HG02870 (cell line): ENCODE results near the gene ARL6IP6.

ENCODE experiments used
- ATAC-seq: cut with Tn5 transposase; IDR thresholded peaks from one replicate; pipeline ENCODE4 v1.9.1; 2021; ENCODE audit warnings: mild to moderate bottlenecking, moderate library complexity; ENCODE audit not compliant: unreplicated experiment

Gene ARL6IP6

GRCh38 chr2:152718076-152718908 lies at the start of gene ARL6IP6:
ARL6IP6 (plus strand) TSS chr2:152718620; CDS start chr2:152718625, 5 bp downstream.
- ATAC-seq: peak; percentile 67

DNA sequence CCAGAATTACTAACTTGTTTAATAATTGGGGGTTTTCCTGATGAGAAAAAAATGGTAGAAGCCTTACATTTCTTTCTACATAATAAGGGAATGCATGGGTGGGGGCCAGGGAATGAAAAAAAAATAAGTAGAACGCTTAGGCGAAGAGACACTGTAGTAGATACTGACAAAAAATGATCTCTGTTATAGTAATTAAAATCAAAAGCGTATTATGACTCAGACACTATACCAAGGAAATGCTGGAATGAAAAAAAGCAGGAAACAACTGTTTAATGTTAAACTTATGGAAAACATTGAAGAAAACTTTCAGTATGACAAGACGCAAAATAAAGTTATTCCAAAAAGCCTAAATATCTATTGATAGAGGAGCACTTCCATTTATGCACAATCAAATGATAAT lies 44.1 kb upstream of the ARL6IP6 start:
- no peak for ATAC-seq

- ATAC-seq: no peak
Measured at GRCh38 chr2:152676461-152676860, 42.0 kb upstream of the ARL6IP6 start.

DNA sequence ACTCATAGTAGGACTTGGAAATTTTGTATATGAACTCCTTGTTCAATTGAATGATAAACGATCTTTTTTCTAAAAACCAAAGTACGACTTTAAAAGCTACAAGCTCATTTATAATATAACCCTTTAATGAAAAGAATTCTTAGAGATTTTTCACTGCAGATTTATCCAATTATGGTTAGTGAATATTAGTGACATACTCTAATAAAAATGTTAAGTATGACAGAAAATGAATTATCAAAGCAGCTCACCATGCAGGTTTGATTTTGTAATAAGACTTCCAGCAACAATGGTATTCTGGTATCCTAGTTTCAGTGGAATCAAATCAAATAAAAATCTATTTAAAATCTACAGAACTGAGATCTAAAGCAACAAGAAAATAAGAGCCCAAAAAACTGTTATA lies 39.6 kb upstream of the ARL6IP6 start:
- no peak for ATAC-seq

GRCh38 chr2:152682663-152683062 lies 35.8 kb upstream of the ARL6IP6 start:
- no peak for ATAC-seq

GRCh38 chr2:152683400-152683799 lies 35.0 kb upstream of the ARL6IP6 start:
- ATAC-seq: no peak

GRCh38 chr2:152686321-152686720 lies 32.1 kb upstream of the ARL6IP6 start:
- no peak for ATAC-seq

GRCh38 chr2:152693033-152693432 lies 25.4 kb upstream of the ARL6IP6 start:
- peak; percentile 98 for ATAC-seq

DNA sequence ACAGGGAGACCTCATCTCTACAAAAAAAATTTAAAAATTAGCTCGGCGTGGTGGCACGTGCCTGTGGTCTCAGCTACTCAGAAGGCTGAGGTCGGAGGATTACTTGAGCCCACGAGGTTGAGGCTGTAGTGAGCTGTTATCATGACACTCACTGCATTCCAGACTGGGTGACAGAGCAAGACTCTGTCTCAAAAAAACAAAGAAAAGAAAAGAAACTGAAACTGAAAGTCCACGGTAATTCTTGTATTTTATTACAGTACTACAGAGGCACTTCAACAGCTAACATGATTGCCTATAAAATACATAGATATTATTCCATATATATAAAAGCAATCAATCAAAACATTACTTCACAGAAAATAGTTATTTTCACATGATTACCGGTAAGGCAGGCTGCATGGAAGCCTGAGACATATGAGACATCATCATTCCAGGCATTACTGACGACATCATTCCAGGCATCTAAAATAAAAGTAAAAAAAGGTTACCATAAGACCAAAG lies 24.2 kb upstream of the ARL6IP6 start:
- peak; percentile 35 for ATAC-seq

DNA sequence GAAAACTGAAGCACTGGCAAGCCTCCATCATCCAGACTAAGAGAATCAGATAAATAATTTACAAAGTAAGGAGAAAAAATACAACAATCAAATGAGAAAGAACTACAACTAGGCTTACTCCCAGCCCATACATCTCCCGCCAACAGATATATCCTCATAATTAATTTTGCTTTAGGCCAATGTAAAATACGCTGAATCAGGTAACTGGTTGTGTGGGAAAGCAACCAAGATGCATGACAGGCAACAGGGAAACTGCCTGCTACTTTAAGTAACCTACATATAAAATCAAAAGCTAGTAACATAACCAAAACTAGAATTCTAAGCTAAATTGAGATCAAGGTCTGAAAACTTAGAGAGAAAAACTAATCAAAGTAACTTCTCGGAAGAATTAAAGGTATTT lies 22.7 kb upstream of the ARL6IP6 start:
- ATAC-seq: no peak

GRCh38 chr2:152696476-152696875 lies 21.9 kb upstream of the ARL6IP6 start:
- ATAC-seq: no peak

GRCh38 chr2:152701198-152701597 lies 17.2 kb upstream of the ARL6IP6 start:
- no peak for ATAC-seq

- ATAC-seq: no peak
Measured at GRCh38 chr2:152706477-152707021, 11.9 kb upstream of the ARL6IP6 start.

GRCh38 chr2:152708742-152709141 lies 9.7 kb upstream of the ARL6IP6 start:
- no peak for ATAC-seq

DNA sequence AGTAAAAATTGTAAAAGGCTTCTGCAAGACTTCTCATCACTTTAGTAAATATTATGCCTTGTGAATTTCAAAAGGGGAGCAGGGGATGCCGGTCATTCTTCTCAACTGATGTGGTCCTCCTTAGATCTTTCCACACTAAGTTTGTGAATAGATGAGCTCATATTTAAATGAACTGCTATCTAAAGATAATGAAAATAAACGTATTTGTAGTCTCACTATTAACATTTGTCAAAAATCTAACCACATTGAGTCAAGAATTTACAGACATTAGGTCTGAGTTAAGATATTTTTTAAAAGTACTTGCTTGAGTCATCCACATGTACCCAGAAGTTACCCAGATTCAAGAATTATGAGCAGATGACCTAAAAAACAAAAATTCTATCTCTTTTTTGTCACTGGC lies 7.7 kb upstream of the ARL6IP6 start:
- ATAC-seq: no peak

- ATAC-seq: no peak
Measured at GRCh38 chr2:152715112-152715511, 3.3 kb upstream of the ARL6IP6 start.

- no peak for ATAC-seq
Measured at GRCh38 chr2:152715854-152716428, 2.5 kb upstream of the ARL6IP6 start.

GRCh38 chr2:152716805-152717227 lies 1.6 kb upstream of the ARL6IP6 start:
- ATAC-seq: no peak

DNA sequence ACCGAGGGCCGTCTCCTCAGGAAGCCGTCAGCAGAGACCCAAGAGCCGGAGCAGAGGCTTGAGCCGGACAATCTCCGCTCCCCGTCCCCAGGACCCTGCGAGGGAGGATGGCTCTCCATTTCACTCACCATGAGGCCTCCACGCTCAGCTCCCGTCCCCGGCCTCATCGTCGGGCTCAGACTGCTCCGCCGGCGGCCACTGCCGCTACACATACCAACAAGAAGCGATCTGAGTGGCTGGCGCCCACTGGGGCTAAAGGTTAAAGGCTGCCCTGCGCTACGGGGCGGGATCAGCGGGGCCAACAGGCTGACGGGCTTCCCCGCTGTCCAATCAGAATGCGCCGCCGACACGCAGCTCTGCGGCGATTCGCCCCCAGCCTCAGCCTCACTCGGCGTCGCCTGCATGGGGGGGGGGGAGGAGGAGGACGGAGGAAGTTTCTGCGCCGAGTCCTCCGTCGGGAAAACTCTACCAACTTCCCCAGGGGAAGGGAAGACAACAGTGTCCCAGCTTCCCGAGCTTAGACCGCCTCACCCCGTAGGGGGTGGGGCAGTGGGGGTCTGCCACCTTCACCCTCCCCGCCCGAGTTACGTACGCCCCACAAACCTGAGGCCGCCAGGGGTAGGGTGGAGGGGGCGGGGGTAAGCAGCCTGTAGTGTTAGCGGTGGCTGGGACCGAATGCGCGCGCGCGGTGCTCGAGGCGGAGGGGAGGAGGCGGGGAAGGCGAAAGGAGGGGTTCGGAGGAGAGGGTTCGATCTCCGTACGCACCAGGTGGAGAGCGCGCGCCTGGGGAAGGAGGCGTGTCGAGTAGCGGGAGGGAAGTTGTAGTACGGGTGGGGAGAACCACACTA lies 968 bp upstream of the ARL6IP6 start, which contains the start of gene PRPF40A:
PRPF40A (minus strand) TSS at position 234 of the 848 bp plus-strand sequence; CDS start at position 212, 22 bp downstream.
- ATAC-seq: peak; percentile 64

DNA sequence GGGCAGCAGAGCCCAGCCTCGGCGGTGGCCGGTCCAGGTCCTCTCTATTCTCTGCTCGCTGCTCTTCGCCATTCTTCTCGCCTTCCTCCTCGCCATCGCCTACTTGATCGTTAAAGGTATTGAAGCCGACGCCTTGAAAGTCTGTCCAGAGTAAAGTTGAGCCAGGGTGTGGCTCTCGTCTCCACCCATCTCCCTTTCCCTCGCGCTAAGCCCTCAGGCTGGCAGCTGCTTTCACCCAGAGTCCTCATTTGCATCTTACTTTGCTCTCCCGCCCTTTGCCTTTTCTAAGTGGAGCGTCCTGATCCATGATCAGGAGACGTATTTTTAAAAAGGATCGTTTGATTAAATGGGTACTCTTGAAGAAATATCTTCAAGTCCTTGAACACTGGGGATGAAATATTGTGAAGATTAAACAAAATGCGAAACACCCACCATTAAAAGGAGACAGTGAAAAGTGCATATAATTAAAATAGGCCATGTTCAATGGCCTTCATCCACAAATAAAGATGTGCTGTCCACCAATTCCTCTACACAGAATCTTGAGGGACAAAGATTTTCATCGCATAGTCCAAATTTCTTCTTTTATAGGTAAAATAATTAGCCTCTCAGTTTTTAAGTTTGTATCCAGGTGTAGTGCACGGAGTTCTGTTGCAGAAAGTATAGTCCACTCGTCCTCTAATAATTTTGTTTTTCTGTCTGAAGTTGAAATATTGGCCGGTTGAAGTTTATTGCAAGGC lies 657 bp downstream of the ARL6IP6 start:
- peak; percentile 12 for ATAC-seq
